H1 (cell line): ENCODE data around the gene SYNJ1.

ENCODE experiments used
- CHD2 ChIP-seq: IDR thresholded peaks from 2 replicates; pipeline ENCODE4 v1.6.1; 2012; ENCODE audit warnings: low read length, improper control_type of control experiment
- CTCF ChIP-seq, 3 experiments: IDR thresholded peaks; 1 replicate in 2 of 3; 2 replicates in 1 of 3; pipeline versions ENCODE4 v1.5.1 to v1.6.1; 2011; ENCODE audit warnings: low read length in 3 of 3, mild to moderate bottlenecking in 3 of 3, inconsistent platforms in 2 of 3, low read depth in 1 of 3, moderate library complexity in 1 of 3; ENCODE audit not compliant: insufficient read depth in 1 of 3; ENCODE audit errors: control extremely low read depth in 1 of 3
- EGR1 ChIP-seq: IDR thresholded peaks from 2 replicates; pipeline ENCODE4 v1.6.1; 2011; ENCODE audit warnings: low read depth, low read length, borderline replicate concordance
- HDAC2 ChIP-seq, 2 experiments: fragments of 300-600 bp in 1 of 2; sonication (generic) in 1 of 2; IDR thresholded peaks; 2 replicates each; pipeline ENCODE4 v1.6.1; 2011 to 2012; ENCODE audit warnings: low read depth in 2 of 2, low read length in 2 of 2, mild to moderate bottlenecking in 2 of 2, moderate library complexity in 2 of 2, borderline replicate concordance in 1 of 2, inconsistent platforms in 1 of 2
- HDAC6 ChIP-seq: IDR thresholded peaks from one replicate; pipeline ENCODE4 v1.7.1; 2012; ENCODE audit warnings: low read depth, mild to moderate bottlenecking, inconsistent platforms, low read length, moderate library complexity
- JUN ChIP-seq: IDR thresholded peaks from 2 replicates; pipeline ENCODE4 v1.6.1; 2011; ENCODE audit warnings: low read depth, mild to moderate bottlenecking, improper control_type of control experiment, low read length
- PHF8 ChIP-seq: fragments of 200-600 bp; sonication (generic); conservative IDR thresholded peaks from 2 replicates; pipeline ENCODE4 v1.7.1; 2012; ENCODE audit warnings: low read depth, mild to moderate bottlenecking, inconsistent platforms, low read length, moderate library complexity
- POLR2A ChIP-seq, 2 experiments: IDR thresholded peaks; 1 replicate in 1 of 2; 2 replicates in 1 of 2; pipeline ENCODE4 v1.6.1; 2011; ENCODE audit warnings: low read depth in 2 of 2, low read length in 2 of 2, mild to moderate bottlenecking in 2 of 2; ENCODE audit errors: control extremely low read depth in 1 of 2
- POLR2AphosphoS5 ChIP-seq: IDR thresholded peaks from 2 replicates; pipeline ENCODE4 v1.6.1; 2011; ENCODE audit warnings: low read depth, low read length
- RAD21 ChIP-seq, 2 experiments: IDR thresholded peaks in 1 of 2; conservative IDR thresholded peaks in 1 of 2; 2 replicates each; pipeline ENCODE4 v1.6.1; 2011; ENCODE audit warnings: low read depth in 2 of 2, low read length in 2 of 2, improper control_type of control experiment in 1 of 2, inconsistent platforms in 1 of 2, mild to moderate bottlenecking in 1 of 2, moderate library complexity in 1 of 2
- SIN3A ChIP-seq, 2 experiments: IDR thresholded peaks in 1 of 2; conservative IDR thresholded peaks in 1 of 2; 2 replicates each; pipeline ENCODE4 v1.6.1; 2011 to 2012; ENCODE audit warnings: low read length in 2 of 2, improper control_type of control experiment in 1 of 2, low read depth in 1 of 2, mild to moderate bottlenecking in 1 of 2
- TCF12 ChIP-seq: IDR thresholded peaks from 2 replicates; pipeline ENCODE4 v1.6.1; 2011; ENCODE audit warnings: low read depth, mild to moderate bottlenecking, low read length
- TF ChIP-seq, protein P1 (sequence below): IDR thresholded peaks from 2 replicates; pipeline ENCODE4 v1.6.1; 2011; ENCODE audit warnings: low read depth, mild to moderate bottlenecking, low read length; ENCODE audit not compliant: insufficient read depth

DNA sequence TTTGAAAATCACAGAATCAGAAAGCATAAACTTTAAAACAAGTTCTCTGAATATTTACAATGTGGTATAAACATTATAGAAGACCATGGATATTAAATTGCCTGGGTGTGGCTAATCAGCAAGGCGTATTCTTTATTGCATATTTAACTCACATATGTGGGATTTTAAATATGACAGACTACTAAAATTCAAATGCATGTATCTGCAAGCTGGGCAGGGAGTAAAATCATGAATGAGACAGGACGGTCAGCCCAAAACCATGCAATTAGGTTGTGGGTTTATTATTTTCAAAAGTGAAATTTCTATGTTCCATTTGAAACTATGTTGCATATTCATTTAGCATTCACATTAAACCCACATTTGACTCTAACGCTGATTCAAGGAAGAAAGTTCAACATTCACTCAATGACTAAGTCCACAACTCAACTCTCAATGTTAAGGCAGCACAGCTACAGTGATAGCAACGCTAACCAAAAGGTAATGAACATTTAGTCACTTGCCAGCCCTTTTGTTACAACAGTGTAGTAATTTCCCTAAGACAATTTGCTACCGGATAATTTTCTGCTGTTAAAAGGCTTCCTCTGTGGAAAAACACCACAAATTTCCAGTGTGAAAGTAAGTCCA lies 6.3 kb upstream of the SYNJ1 start:
- TF ChIP-seq HDAC2 (IDR thresholded peaks at IDR 0.05; ENCODE audit: borderline replicate concordance in 1 of 2, low read depth in 2 of 2, low read length in 2 of 2) (no peak), RAD21 (IDR thresholded peaks at IDR 0.05 in 1 of 2, conservative IDR thresholded peaks at IDR 0.05 in 1 of 2; ENCODE audit: low read depth in 2 of 2, low read length in 2 of 2) (no peak), CTCF (IDR thresholded peaks at IDR 0.05; ENCODE audit: control extremely low read depth in 1 of 3, insufficient read depth in 1 of 3, low read depth in 1 of 3, low read length in 3 of 3) (no peak), POLR2A (IDR thresholded peaks at IDR 0.05; ENCODE audit: control extremely low read depth in 1 of 2, low read depth in 2 of 2, low read length in 2 of 2) (no peak), PHF8 (no peak), JUN (no peak), POLR2AphosphoS5 (no peak), HDAC6 (no peak), CHD2 (no peak), TCF12 (no peak), EGR1 (no peak), SIN3A (conservative IDR thresholded peaks at IDR 0.05 in 1 of 2, IDR thresholded peaks at IDR 0.05 in 1 of 2; ENCODE audit: low read depth in 1 of 2, low read length in 2 of 2) (no peak)
- TF ChIP-seq, protein P1, sequence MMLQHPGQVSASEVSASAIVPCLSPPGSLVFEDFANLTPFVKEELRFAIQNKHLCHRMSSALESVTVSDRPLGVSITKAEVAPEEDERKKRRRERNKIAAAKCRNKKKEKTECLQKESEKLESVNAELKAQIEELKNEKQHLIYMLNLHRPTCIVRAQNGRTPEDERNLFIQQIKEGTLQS = no peak
